Daoy (cell line): ENCODE results near the gene PCDHA6. TPM values are rescaled to one million over a fixed set of nuclear protein-coding genes. Genes with fewer than 3 reads are reported as not detected.
"Not testable (repeated sequence)": the region's sequence is repeated elsewhere in the genome, so short reads cannot be mapped to it uniquely, and the experiment has no call there.

Source experiments
- DNase-seq: peaks from one replicate; pipeline ENCODE4 v3.0.0-alpha.2; 2015; ENCODE audit warnings: low read depth
- total RNA-seq: library from RNA; depleted of rRNA; stranded (reverse); fragments of >200 nt; shearing (Covaris generic); gene quantifications from 2 replicates; pipeline ENCODE4 v1.2.3, GENCODE V29; 2014; rRNA removed

PCDHA6 gene
- total RNA-seq, 1 experiment from 2014 or later, result 5.4 TPM

DNA sequence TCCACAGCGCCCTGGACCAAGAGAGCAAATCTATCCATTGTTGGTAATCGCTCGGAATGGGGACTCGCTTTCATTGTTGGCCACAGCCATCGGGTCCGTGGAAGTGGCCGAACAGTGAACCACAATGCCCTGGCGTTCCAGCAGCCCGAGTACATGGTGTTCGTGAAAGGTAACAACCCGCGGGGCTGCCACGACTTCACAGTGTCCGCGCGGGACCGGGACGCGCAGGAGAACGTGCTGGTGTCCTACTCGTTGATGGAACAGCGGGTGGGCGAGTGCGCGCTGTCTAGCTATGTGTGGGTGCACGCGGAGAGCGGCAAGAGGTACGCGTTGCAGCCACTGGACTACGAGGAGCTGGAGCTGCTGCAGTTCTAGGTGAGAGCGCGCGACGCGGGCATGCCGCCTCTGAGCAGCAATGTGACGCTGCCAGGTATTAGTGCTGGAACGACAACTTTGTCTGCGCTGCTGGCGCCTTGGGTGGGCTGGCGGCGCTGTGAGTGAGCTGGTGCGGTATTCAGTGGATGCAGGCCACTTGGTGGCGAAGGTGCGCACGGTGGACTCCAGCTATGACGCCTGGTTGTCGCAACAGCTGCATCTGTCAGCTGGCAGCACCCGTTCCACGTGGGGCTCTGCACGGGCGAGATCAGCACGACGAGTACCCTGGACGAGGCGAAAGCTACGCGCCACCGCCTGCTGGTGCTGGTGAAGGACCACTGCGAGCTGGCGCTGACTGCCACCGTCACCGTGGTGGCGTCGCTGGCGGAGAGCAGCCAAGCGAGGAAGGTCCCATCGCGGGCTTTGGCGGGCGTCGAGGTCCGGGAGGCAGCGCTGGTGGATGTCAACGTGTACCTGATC, 34.9 kb downstream of the PCDHA6 start:
- no peak for DNase-seq

DNA sequence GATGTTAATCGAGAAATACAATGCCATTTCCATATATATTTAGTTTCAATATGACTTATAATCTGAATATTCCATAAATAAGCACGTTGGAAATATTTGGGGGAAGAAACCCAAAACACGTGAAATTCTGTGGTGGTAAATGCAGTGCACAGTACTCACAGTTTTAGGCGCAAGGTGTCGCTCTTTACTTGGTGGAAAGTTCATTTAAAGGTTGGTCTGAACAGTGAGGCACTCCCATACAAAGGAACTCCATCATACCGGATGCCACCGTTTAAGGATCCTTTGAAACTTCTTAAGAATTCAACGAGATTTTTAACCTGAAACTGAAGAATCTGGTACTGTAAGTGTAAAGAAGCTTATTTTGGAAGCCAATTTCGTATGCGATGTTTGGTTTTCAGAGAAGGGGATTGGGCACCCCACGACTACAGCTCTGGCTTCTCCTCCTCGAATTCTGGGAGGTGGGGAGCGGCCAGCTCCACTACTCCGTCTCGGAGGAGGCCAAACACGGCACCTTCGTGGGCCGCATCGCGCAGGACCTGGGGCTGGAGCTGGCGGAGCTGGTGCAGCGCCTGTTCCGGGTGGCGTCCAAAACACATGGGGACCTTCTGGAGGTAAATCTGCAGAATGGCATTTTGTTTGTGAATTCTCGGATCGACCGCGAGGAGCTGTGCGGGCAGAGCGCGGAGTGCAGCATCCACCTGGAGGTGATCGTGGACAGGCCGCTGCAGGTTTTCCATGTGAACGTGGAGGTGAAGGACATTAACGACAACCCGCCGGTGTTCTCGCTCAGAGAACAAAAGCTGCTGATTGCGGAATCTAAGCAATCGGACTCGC, 41.2 kb downstream of the PCDHA6 start, which contains the start of gene PCDHA11:
TSS of gene PCDHA11 (plus strand) at position 237 of the 834 bp plus-strand sequence. CDS start at position 384, 147 bp downstream.
- DNase-seq, result peak; percentile 50

GRCh38 chr5:140869555-140869886, 41.8 kb downstream of the PCDHA6 start:
- DNase-seq, result no peak

- no peak for DNase-seq
These were observed 42.8 kb downstream of the PCDHA6 start for GRCh38 chr5:140870221-140871201.

GRCh38 chr5:140875085-140876065, 47.6 kb downstream of the PCDHA6 start, which contains the start of gene PCDHA12:
PCDHA12 (plus strand) TSS chr5:140875308; CDS start chr5:140875473, 165 bp downstream.
- no peak for DNase-seq

DNA sequence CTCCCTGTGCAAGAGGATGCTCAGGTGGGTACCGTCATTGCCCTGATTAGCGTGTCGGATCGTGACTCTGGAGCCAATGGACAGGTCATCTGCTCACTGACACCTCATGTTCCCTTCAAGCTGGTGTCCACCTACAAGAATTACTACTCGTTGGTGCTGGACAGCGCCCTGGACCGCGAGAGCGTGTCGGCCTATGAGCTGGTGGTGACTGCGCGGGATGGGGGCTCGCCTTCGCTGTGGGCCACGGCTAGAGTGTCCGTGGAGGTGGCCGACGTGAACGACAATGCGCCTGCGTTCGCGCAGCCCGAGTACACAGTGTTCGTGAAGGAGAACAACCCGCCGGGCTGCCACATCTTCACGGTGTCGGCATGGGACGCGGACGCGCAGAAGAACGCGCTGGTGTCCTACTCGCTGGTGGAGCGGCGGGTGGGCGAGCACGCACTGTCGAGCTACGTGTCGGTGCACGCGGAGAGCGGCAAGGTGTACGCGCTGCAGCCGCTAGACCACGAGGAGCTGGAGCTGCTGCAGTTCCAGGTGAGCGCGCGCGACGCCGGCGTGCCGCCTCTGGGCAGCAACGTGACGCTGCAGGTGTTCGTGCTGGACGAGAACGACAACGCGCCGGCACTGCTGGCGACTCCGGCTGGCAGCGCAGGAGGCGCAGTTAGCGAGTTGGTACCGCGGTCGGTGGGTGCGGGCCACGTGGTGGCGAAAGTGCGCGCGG, 48.9 kb downstream of the PCDHA6 start:
- DNase-seq, result not testable (repeated sequence)

GRCh38 chr5:140877262-140877581, 49.5 kb downstream of the PCDHA6 start:
- DNase-seq, result no peak

Other genes with a start within 250 kb of the PCDHA6 start
- gene CD14, start 194.8 kb upstream of the PCDHA6 start, total RNA-seq, result 0.11 TPM in 1 of 2 replicates, not detected in the other
- 19.1 and 38.7 TPM in 2 replicates for gene TMCO6, start 188.5 kb upstream of the PCDHA6 start, total RNA-seq
- 64.1 and 70.2 TPM in 2 replicates for gene NDUFA2, start 180.3 kb upstream of the PCDHA6 start, total RNA-seq
- 138 and 190 TPM in 2 replicates for gene IK, start 180.1 kb upstream of the PCDHA6 start, total RNA-seq
- 16.8 and 22.5 TPM in 2 replicates for gene WDR55, start 163.1 kb upstream of the PCDHA6 start, total RNA-seq
- 0.69 and 1.4 TPM in 2 replicates for gene DND1, start 154.4 kb upstream of the PCDHA6 start, total RNA-seq
- 114 and 126 TPM in 2 replicates for gene HARS1, start 136.6 kb upstream of the PCDHA6 start, total RNA-seq
- 65.1 and 68.8 TPM in 2 replicates for gene HARS2, start 136.5 kb upstream of the PCDHA6 start, total RNA-seq
- gene ZMAT2, start 127.5 kb upstream of the PCDHA6 start, total RNA-seq, result 84.2 and 124 TPM in 2 replicates
- 0.42 and 1.2 TPM in 2 replicates for gene PCDHA1, start 41.8 kb upstream of the PCDHA6 start, total RNA-seq
- gene PCDHA2, start 33.1 kb upstream of the PCDHA6 start, total RNA-seq, result 0.29 TPM in 1 of 2 replicates, not detected in the other
- 0.12 and 0.34 TPM in 2 replicates for gene PCDHA3, start 26.9 kb upstream of the PCDHA6 start, total RNA-seq
- 1.0 and 3.0 TPM in 2 replicates for gene PCDHA4, start 20.9 kb upstream of the PCDHA6 start, total RNA-seq
- gene PCDHA5, start 6.3 kb upstream of the PCDHA6 start, total RNA-seq, result 0.39 and 0.69 TPM in 2 replicates
- gene PCDHA7, start 6.3 kb downstream of the PCDHA6 start, total RNA-seq, result 0.71 and 0.97 TPM in 2 replicates
- 0.06 TPM in 1 of 2 replicates, not detected in the other for gene PCDHA8, start 13.2 kb downstream of the PCDHA6 start, total RNA-seq
- 0.11 and 0.51 TPM in 2 replicates for gene PCDHA9, start 20.4 kb downstream of the PCDHA6 start, total RNA-seq
- gene PCDHA10, start 27.9 kb downstream of the PCDHA6 start, total RNA-seq, result 0.68 and 3.3 TPM in 2 replicates
- gene PCDHA11, start 41.0 kb downstream of the PCDHA6 start, total RNA-seq, result 1.9 and 2.0 TPM in 2 replicates
- gene PCDHA12, start 47.3 kb downstream of the PCDHA6 start, total RNA-seq, result 0.69 and 1.5 TPM in 2 replicates
- 0.17 and 0.71 TPM in 2 replicates for gene PCDHA13, start 54.2 kb downstream of the PCDHA6 start, total RNA-seq
- gene PCDHAC1, start 98.3 kb downstream of the PCDHA6 start, total RNA-seq, result 1.6 and 3.1 TPM in 2 replicates
- gene PCDHAC2, start 138.5 kb downstream of the PCDHA6 start, total RNA-seq, result 1.2 and 1.3 TPM in 2 replicates
- 0.06 TPM in 1 of 2 replicates, not detected in the other for gene PCDHB1, start 223.4 kb downstream of the PCDHA6 start, total RNA-seq